ENCODE measurements around the gene CPT2.
"Not testable (repeated sequence)": the region's sequence is repeated elsewhere in the genome, so short reads cannot be mapped to it uniquely, and the experiment has no call there.

Gene CPT2

GRCh38 chr1:53182716-53183094, 13.9 kb upstream of the CPT2 start:
- DNase-seq (ENCODE audit: low read depth): no peak

- DNase-seq (ENCODE audit: low read depth): peak; percentile 93
These were observed 13.3 kb upstream of the CPT2 start for GRCh38 chr1:53183095-53183990.

GRCh38 chr1:53185955-53186297, 10.7 kb upstream of the CPT2 start:
- DNase-seq (ENCODE audit: low read depth): not testable (repeated sequence)

- peak; percentile 47 for DNase-seq (ENCODE audit: low read depth)
These were observed 10.1 kb upstream of the CPT2 start for GRCh38 chr1:53186533-53186932.

GRCh38 chr1:53187401-53187800, 9.2 kb upstream of the CPT2 start:
- DNase-seq (ENCODE audit: low read depth): peak; percentile 32

- DNase-seq (ENCODE audit: low read depth): peak; percentile 35
These were observed 8.5 kb upstream of the CPT2 start for GRCh38 chr1:53188099-53188498.

GRCh38 chr1:53189061-53189460, 7.6 kb upstream of the CPT2 start:
- DNase-seq (ENCODE audit: low read depth): no peak

- DNase-seq (ENCODE audit: low read depth): no peak
These were observed 6.4 kb upstream of the CPT2 start for GRCh38 chr1:53190210-53190611.

- peak; percentile 31 for DNase-seq (ENCODE audit: low read depth)
These were observed 1.2 kb upstream of the CPT2 start for GRCh38 chr1:53195246-53196016.

GRCh38 chr1:53196017-53196484, 573 bp upstream of the CPT2 start:
- DNase-seq (ENCODE audit: low read depth): no peak

GRCh38 chr1:53197291-53198200, 922 bp downstream of the CPT2 start:
- peak; percentile 62 for DNase-seq (ENCODE audit: low read depth)

GRCh38 chr1:53198241-53198651, 1.6 kb downstream of the CPT2 start:
- peak; percentile 61 for DNase-seq (ENCODE audit: low read depth)

- no peak for DNase-seq (ENCODE audit: low read depth)
These were observed 6.8 kb downstream of the CPT2 start for GRCh38 chr1:53203466-53203865.

- not testable (repeated sequence) for DNase-seq (ENCODE audit: low read depth)
These were observed 8.9 kb downstream of the CPT2 start for GRCh38 chr1:53205496-53205895.

GRCh38 chr1:53206083-53206685, 9.6 kb downstream of the CPT2 start:
- DNase-seq (ENCODE audit: low read depth): not testable (repeated sequence)

- DNase-seq (ENCODE audit: low read depth): no peak
These were observed 10.2 kb downstream of the CPT2 start for GRCh38 chr1:53206735-53207379.

- no peak for DNase-seq (ENCODE audit: low read depth)
These were observed 11.1 kb downstream of the CPT2 start for GRCh38 chr1:53207726-53208125.

GRCh38 chr1:53210352-53210751, 13.7 kb downstream of the CPT2 start:
- DNase-seq (ENCODE audit: low read depth): no peak

- DNase-seq (ENCODE audit: low read depth): no peak
These were observed 14.3 kb downstream of the CPT2 start for GRCh38 chr1:53210954-53211353.

- no peak for DNase-seq (ENCODE audit: low read depth)
These were observed 17.8 kb downstream of the CPT2 start for GRCh38 chr1:53214376-53214940.

GRCh38 chr1:53218201-53218600, 21.6 kb downstream of the CPT2 start:
- no peak for DNase-seq (ENCODE audit: low read depth)
